Measurements from ENCODE around the gene ENTREP3.

ENTREP3 gene

DNA sequence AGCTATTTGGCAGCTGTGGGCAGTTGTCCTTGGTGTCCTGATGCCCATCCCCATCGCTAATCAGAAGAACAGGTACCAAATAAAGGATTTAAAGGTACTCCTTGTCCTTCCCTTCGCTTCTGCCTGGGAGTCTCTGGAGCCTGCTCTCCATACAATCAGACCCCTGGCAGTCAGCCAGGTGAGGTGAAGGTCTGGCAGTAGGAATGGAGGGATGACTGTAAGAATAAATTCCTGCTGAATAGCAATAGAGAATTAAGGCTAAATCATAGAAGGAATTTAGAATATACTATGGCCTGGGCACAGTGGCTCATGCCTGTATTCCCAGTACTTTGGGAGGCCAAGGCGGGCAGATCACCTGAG, 56.8 kb downstream of the ENTREP3 start:
- TF ChIP-seq, protein P1, sequence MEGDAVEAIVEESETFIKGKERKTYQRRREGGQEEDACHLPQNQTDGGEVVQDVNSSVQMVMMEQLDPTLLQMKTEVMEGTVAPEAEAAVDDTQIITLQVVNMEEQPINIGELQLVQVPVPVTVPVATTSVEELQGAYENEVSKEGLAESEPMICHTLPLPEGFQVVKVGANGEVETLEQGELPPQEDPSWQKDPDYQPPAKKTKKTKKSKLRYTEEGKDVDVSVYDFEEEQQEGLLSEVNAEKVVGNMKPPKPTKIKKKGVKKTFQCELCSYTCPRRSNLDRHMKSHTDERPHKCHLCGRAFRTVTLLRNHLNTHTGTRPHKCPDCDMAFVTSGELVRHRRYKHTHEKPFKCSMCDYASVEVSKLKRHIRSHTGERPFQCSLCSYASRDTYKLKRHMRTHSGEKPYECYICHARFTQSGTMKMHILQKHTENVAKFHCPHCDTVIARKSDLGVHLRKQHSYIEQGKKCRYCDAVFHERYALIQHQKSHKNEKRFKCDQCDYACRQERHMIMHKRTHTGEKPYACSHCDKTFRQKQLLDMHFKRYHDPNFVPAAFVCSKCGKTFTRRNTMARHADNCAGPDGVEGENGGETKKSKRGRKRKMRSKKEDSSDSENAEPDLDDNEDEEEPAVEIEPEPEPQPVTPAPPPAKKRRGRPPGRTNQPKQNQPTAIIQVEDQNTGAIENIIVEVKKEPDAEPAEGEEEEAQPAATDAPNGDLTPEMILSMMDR (conservative IDR thresholded peaks at IDR 0.05; ENCODE audit: low read depth) = no peak
- H3K27ac ChIP-seq = peak overlapping the region; percentile 99
- ChIA-PET POLR2A (ENCODE audit: low non-redundant PET) (no interaction called here), CTCF (no interaction called here)
- DNase-seq (ENCODE audit: low spot score) = no peak

DNA sequence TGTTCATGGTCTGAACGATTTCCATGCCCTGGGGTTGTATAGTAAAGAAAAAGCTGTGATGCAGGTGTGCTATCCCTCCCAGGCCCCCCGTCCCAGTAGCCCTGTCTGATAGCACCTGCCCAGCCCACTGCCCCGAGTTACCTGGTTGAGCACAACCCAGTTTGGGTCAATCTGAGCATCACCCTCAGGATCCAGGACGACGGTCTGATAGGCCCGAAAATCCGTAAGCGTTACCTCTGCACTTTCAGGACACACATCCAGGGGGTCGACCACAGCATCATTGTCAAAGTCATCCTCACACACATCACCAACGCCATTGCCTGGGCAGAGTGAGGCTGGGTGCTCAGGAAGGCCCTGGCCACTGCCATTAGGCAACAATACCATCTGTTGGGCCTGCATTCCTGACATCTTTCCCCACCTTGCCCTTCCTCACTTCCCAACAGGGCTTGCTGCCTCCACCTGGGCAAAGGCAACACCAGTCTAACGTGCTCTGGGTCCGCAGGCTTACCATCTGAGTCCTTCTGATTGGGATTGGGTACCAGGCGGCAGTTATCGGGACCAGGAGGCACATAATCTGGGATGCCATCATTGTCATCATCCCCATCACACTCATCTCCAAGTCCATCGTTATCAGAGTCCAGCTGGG, 57.3 kb downstream of the ENTREP3 start:
- ChIA-PET CTCF (no interaction called here), POLR2A (ENCODE audit: low non-redundant PET) (no interaction called here)
- no peak for DNase-seq (ENCODE audit: low spot score)
- peak overlapping the region; percentile 99 for H3K27ac ChIP-seq
- TF ChIP-seq, protein P1 (conservative IDR thresholded peaks at IDR 0.05; ENCODE audit: low read depth) = no peak

Data from RWPE1 (cell line).